Nephron (organoid): ENCODE results near the gene CBFB.
A peak's percentile ranks its signal among the peaks of the same experiment; 100 is the strongest.
"Not testable (repeated sequence)": the region's sequence is repeated elsewhere in the genome, so short reads cannot be mapped to it uniquely, and the experiment has no call there.

Experiments
- H3K27ac Mint-ChIP-seq, 3 experiments: 2 replicates each; pipeline ENCODE4 v1.8.0; 2020; ENCODE audit warnings: mixed read lengths in 3 of 3, mild to moderate bottlenecking in 2 of 3, moderate library complexity in 1 of 3
- H3K27me3 Mint-ChIP-seq: 2 replicates; pipeline ENCODE4 v1.8.0; 2021; ENCODE audit warnings: low read depth, mild to moderate bottlenecking, moderate library complexity, mixed read lengths
- H3K36me3 Mint-ChIP-seq: 2 replicates; pipeline ENCODE4 v1.8.0; 2020; ENCODE audit warnings: low read depth, mixed read lengths
- H3K4me1 Mint-ChIP-seq: 2 replicates; pipeline ENCODE4 v1.8.0; 2020; ENCODE audit warnings: mixed read lengths
- H3K4me3 Mint-ChIP-seq, 3 experiments: 2 replicates each; pipeline ENCODE4 v1.8.0; 2020; ENCODE audit warnings: mild to moderate bottlenecking in 3 of 3, mixed read lengths in 3 of 3, moderate library complexity in 2 of 3
- H3K9me3 Mint-ChIP-seq: 2 replicates; pipeline ENCODE4 v1.8.0; 2020; ENCODE audit warnings: mixed read lengths
- TF ChIP-seq, protein P1 (sequence below), 3 experiments: fragments of 200-600 bp; sonication (generic); IDR thresholded peaks; one replicate each; pipeline ENCODE4 v1.5.0; 2021; ENCODE audit warnings: antibody characterized with exemption in 3 of 3; ENCODE audit not compliant: unreplicated experiment in 3 of 3

The CBFB gene

DNA sequence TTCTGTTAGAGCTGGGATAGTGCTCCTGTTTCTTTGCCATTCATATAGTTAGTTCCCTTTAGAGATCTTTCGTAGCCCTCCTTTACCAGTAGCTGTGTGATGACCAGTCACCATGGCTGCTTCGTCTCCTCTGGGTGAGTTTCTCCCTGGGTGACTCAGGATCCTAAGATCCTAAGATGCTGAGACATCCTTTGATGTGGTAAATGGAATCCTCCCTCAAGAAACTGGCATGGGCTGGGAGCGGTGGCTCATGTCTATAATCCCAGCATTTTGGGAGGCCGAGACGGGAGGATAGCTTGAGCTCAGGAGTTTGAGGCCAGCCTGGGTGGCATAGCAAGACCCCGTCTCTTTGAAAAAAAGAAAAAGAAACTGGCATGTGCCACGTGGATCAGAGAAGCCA is 86.7 kb downstream of the CBFB start:
- H3K9me3 Mint-ChIP-seq, result no peaks in the 10 kb centered on the region
- TF ChIP-seq, protein P1, sequence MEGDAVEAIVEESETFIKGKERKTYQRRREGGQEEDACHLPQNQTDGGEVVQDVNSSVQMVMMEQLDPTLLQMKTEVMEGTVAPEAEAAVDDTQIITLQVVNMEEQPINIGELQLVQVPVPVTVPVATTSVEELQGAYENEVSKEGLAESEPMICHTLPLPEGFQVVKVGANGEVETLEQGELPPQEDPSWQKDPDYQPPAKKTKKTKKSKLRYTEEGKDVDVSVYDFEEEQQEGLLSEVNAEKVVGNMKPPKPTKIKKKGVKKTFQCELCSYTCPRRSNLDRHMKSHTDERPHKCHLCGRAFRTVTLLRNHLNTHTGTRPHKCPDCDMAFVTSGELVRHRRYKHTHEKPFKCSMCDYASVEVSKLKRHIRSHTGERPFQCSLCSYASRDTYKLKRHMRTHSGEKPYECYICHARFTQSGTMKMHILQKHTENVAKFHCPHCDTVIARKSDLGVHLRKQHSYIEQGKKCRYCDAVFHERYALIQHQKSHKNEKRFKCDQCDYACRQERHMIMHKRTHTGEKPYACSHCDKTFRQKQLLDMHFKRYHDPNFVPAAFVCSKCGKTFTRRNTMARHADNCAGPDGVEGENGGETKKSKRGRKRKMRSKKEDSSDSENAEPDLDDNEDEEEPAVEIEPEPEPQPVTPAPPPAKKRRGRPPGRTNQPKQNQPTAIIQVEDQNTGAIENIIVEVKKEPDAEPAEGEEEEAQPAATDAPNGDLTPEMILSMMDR (IDR thresholded peaks at IDR 0.05; ENCODE audit: unreplicated experiment in 3 of 3), result no peak
- no peaks in the 10 kb centered on the region for H3K27me3 Mint-ChIP-seq
- peaks cover 20% of the 10 kb centered on the region for H3K4me1 Mint-ChIP-seq
- H3K4me3 Mint-ChIP-seq, result no peak overlapping the region
- H3K27ac Mint-ChIP-seq, result no peak overlapping the region
- peaks cover 19% of the 10 kb centered on the region for H3K36me3 Mint-ChIP-seq

DNA sequence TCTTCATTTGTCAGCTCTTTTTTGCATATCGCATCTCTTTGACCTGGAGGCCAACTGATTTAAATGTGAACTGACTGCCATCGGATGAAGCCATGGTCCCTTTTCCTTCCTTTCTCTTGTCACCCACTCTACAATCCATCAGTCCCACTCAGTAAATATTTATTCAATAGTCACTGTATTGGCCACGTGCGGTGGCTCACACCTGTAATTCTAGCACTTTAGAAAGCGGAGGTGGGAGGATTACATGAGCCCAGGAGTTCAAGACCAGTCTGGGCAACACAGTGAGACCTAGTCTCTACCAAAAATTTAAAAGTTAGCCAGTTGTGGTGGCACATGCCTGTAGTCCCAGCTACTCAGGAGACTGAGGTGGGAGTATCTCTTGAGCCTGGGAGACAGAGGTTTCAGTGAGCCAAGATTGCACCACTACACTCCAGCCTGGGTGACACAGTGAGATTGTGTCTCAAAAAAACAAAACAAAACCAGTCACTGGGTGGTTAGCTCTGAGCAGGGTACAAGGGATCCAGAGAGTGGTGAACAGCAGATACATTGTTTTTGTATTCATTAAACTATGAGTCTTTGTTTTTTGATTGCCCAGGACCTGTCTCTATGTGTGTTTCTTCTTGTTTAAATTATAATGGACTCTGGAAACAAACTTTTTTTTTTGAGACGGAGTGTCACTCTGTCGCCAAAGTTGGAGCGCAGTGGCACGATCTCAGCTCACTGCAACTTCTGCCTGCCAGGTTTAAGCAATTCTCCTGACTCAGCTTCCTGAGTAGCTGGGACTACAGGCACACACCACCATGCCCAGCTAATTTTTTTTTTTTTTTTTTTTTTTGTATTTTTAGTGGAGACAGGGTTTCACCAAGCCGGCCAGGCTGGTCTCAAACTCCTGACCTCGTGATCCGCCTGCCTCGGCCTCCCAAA is 87.7 kb downstream of the CBFB start:
- TF ChIP-seq, protein P1 (IDR thresholded peaks at IDR 0.05; ENCODE audit: unreplicated experiment in 3 of 3), result no peak
- H3K4me3 Mint-ChIP-seq, result no peak overlapping the region
- no peaks in the 10 kb centered on the region for H3K27me3 Mint-ChIP-seq
- peaks cover 13% of the 10 kb centered on the region for H3K4me1 Mint-ChIP-seq
- no peaks in the 10 kb centered on the region for H3K9me3 Mint-ChIP-seq
- peaks cover 22% of the 10 kb centered on the region for H3K36me3 Mint-ChIP-seq
- H3K27ac Mint-ChIP-seq, result no peak overlapping the region

DNA sequence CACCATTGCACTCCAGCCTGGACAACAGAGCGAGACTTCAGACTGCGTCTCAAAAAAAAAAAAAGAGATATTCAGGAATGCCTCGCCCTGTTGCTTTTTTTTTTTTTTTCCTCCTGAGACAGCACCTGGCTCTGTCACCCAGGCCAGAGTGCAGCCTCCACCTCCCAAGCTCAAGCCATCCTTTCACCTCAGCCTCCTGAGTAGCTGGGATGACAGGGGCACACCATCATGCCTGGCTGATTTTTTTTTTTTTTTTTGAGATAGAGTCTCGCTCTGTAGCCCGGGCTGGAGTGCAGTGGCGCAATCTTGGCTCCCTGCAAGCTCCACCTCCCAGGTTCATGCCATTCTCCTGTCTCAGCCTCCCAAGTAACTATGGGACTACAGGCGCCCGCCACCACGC is 88.8 kb downstream of the CBFB start:
- TF ChIP-seq, protein P1 (IDR thresholded peaks at IDR 0.05; ENCODE audit: unreplicated experiment in 3 of 3), result no peak
- Mint-ChIP-seq H3K27me3 (no peaks in the 10 kb centered on the region), H3K27ac (no peak overlapping the region), H3K4me1 (peaks cover 4% of the 10 kb centered on the region), H3K36me3 (peaks cover 22% of the 10 kb centered on the region), H3K9me3 (no peaks in the 10 kb centered on the region), H3K4me3 (no peak overlapping the region)

GRCh38 chr16:67120025-67120424 is 91.1 kb downstream of the CBFB start:
- TF ChIP-seq, protein P1 (IDR thresholded peaks at IDR 0.05; ENCODE audit: unreplicated experiment in 3 of 3), result no peak

DNA sequence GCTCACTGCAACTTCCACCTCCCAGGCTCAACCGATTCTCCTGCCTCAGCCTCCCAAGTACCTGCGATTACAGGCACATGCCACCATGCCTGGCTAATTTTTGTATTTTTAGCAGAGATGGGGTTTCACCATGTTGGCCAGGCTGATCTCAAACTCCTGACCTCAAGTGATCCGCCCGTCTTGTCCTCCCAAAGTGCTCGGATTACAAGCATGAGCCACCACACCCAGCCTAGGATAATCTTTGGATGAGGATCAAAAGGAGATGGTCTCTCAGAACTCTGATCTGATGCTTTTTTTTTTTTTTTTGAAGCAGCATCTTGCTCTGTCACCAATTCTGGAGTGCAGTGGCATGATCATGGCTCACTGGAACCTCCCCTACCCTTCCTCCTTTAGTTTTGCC is 93.8 kb downstream of the CBFB start:
- Mint-ChIP-seq H3K36me3 (peaks cover 44% of the 10 kb centered on the region), H3K4me1 (peaks cover 16% of the 10 kb centered on the region)
- H3K4me3 Mint-ChIP-seq, H3K27ac Mint-ChIP-seq, H3K27me3 Mint-ChIP-seq, H3K9me3 Mint-ChIP-seq: not testable (repeated sequence)

More at GRCh38 chr16:67120025-67120424, 91.1 kb downstream of the CBFB start:
- Mint-ChIP-seq H3K36me3 (peaks cover 33% of the 10 kb centered on the region), H3K4me1 (peaks cover 4% of the 10 kb centered on the region), H3K27me3 (no peaks in the 10 kb centered on the region), H3K27ac (no peak overlapping the region), H3K4me3 (no peak overlapping the region), H3K9me3 (no peaks in the 10 kb centered on the region)

GRCh38 chr16:67128417-67128816 is 99.5 kb downstream of the CBFB start:
- Mint-ChIP-seq H3K4me1 (peaks cover 29% of the 10 kb centered on the region), H3K27me3 (no peaks in the 10 kb centered on the region), H3K36me3 (peaks cover 58% of the 10 kb centered on the region), H3K9me3 (no peaks in the 10 kb centered on the region), H3K4me3 (peak overlapping the region in 1 of 3 experiments; percentile 35), H3K27ac (no peak overlapping the region)
- TF ChIP-seq, protein P1 (IDR thresholded peaks at IDR 0.05; ENCODE audit: unreplicated experiment in 3 of 3), result no peak
